H1 (cell line): Measurements from ENCODE around the gene CHMP5. TPM values are rescaled to one million over a fixed set of nuclear protein-coding genes. Genes with fewer than 3 reads are reported as not detected.

Experiments used
- CTCF ChIA-PET: fragments of 300-600 bp; sonication (Branson Sonifier 250); formaldehyde crosslinking; loops from one replicate; lab custom pipeline; 2021; ENCODE audit not compliant: partially characterized antibody; lab: Charles Lee
- POLR2A ChIA-PET: fragments of 300-600 bp; sonication (Branson Sonifier 250); formaldehyde crosslinking; loops from one replicate; lab custom pipeline; 2021; ENCODE audit warnings: inconsistent platforms; ENCODE audit not compliant: partially characterized antibody; lab: Charles Lee
- DNase-seq, 2 experiments: peaks; one replicate each; pipeline versions ENCODE4 v3.0.0 to v3.0.0-alpha.2; 2010 to 2022; ENCODE audit warnings: low spot score in 2 of 2, low read depth in 1 of 2, mixed read lengths in 1 of 2
- FAIRE-seq: peaks from 2 replicates; lab custom pipeline; 2011; peaks lifted over from hg19 to GRCh38; lab: Jason Lieb, UNC
- H2AFZ ChIP-seq: 2 replicates; pipeline ENCODE4 v1.8.1; 2012; ENCODE audit warnings: low read length, inconsistent platforms
- H2AK5ac ChIP-seq: 2 replicates; pipeline ENCODE4 v1.6.1; 2013; ENCODE audit warnings: low read depth, low read length
- H2BK120ac ChIP-seq: replicated peaks from 2 replicates; pipeline ENCODE3; 2013; ENCODE audit warnings: low read depth, low read length, inconsistent platforms
- H2BK12ac ChIP-seq: 2 replicates; pipeline ENCODE4 v1.6.1; 2013; ENCODE audit warnings: low read depth, low read length
- H2BK15ac ChIP-seq: 2 replicates; pipeline ENCODE4 v1.6.1; 2013; ENCODE audit warnings: low read length
- H2BK20ac ChIP-seq: 2 replicates; pipeline ENCODE4 v1.6.1; 2013; ENCODE audit warnings: low read length
- H2BK5ac ChIP-seq: 2 replicates; pipeline ENCODE4 v1.6.1; 2013; ENCODE audit warnings: low read depth, low read length
- H3K14ac ChIP-seq: 2 replicates; pipeline ENCODE4 v1.6.1; 2013; ENCODE audit warnings: inconsistent platforms; ENCODE audit not compliant: insufficient read length
- H3K18ac ChIP-seq: 2 replicates; pipeline ENCODE4 v1.6.1; 2013; ENCODE audit warnings: low read length; ENCODE audit errors: extremely low read depth
- H3K23ac ChIP-seq: 2 replicates; pipeline ENCODE4 v1.6.1; 2013; ENCODE audit warnings: inconsistent platforms; ENCODE audit not compliant: insufficient read length
- H3K23me2 ChIP-seq: 2 replicates; pipeline ENCODE4 v1.6.1; 2013; ENCODE audit warnings: low read depth, low read length
- H3K27ac ChIP-seq: 2 replicates; pipeline ENCODE4 v1.6.1; 2011; ENCODE audit warnings: low read depth, low read length, inconsistent platforms
- H3K27me3 ChIP-seq, 4 experiments: replicated peaks in 1 of 4; 1 replicate in 1 of 4; 2 replicates in 3 of 4; pipeline versions ENCODE4 v1.6.1 to v1.8.1; 2011 to 2013; ENCODE audit warnings: low read length in 3 of 4, mild to moderate bottlenecking in 3 of 4, inconsistent platforms in 2 of 4, mixed read lengths in 2 of 4, moderate library complexity in 1 of 4; ENCODE audit not compliant: control insufficient read depth in 3 of 4, insufficient read depth in 3 of 4; ENCODE audit errors: extremely low read depth in 1 of 4
- H3K36me3 ChIP-seq, 4 experiments: 2 replicates each; pipeline versions ENCODE4 v1.6.1 to v1.8.1; 2011 to 2013; ENCODE audit warnings: mild to moderate bottlenecking in 4 of 4, low read length in 3 of 4, moderate library complexity in 2 of 4, control low read depth in 1 of 4, inconsistent platforms in 1 of 4; ENCODE audit not compliant: insufficient read depth in 4 of 4, control insufficient read depth in 2 of 4
- H3K4ac ChIP-seq: replicated peaks from 2 replicates; pipeline ENCODE3; 2013; ENCODE audit warnings: low read length, low read depth, mixed read lengths, inconsistent platforms; ENCODE audit not compliant: insufficient read length
- H3K4me1 ChIP-seq, 4 experiments: replicated peaks in 1 of 4; 1 replicate in 1 of 4; 2 replicates in 3 of 4; pipeline versions ENCODE4 v1.6.1 to v1.8.1; 2011 to 2013; ENCODE audit warnings: low read length in 3 of 4, inconsistent platforms in 2 of 4, mixed read lengths in 1 of 4; ENCODE audit not compliant: insufficient read depth in 4 of 4, control insufficient read depth in 3 of 4
- H3K4me2 ChIP-seq, 2 experiments: 2 replicates each; pipeline versions ENCODE4 v1.6.1 to v1.8.1; 2011 to 2013; ENCODE audit warnings: low read depth in 2 of 2, low read length in 2 of 2, control low read depth in 1 of 2, inconsistent platforms in 1 of 2, mild to moderate bottlenecking in 1 of 2; ENCODE audit not compliant: insufficient read depth in 1 of 2
- H3K4me3 ChIP-seq, 4 experiments: fragments of 200-600, 300-600 bp in 1 of 4; sonication (generic), shearing (Covaris generic), sonication (Bioruptor Twin) in 1 of 4; 2 replicates each; pipeline versions ENCODE4 v1.5.1 to v1.8.1; 2011 to 2016; ENCODE audit warnings: low read length in 4 of 4, low read depth in 3 of 4, control low read depth in 2 of 4, inconsistent platforms in 2 of 4, mild to moderate bottlenecking in 2 of 4, mixed read lengths in 1 of 4, moderate library complexity in 1 of 4; ENCODE audit not compliant: insufficient read depth in 2 of 4; ENCODE audit errors: extremely low read depth in 1 of 4
- H3K56ac ChIP-seq: replicated peaks from 2 replicates; pipeline ENCODE3; 2013; ENCODE audit warnings: low read depth, mild to moderate bottlenecking, mixed read lengths, low read length, inconsistent platforms; ENCODE audit not compliant: insufficient read length
- H3K79me1 ChIP-seq: 2 replicates; pipeline ENCODE4 v1.6.1; 2013; ENCODE audit warnings: low read depth, low read length, control low read depth
- H3K79me2 ChIP-seq, 2 experiments: 2 replicates each; pipeline versions ENCODE4 v1.6.1 to v1.8.1; 2012 to 2013; ENCODE audit warnings: low read length in 2 of 2, mild to moderate bottlenecking in 2 of 2, inconsistent platforms in 1 of 2; ENCODE audit not compliant: insufficient read depth in 2 of 2, control insufficient read depth in 1 of 2
- H3K9ac ChIP-seq, 4 experiments: replicated peaks in 1 of 4; 1 replicate in 1 of 4; 2 replicates in 3 of 4; pipeline versions ENCODE4 v1.6.1 to v1.8.1; 2011 to 2013; ENCODE audit warnings: low read depth in 3 of 4, low read length in 3 of 4, control low read depth in 2 of 4, mild to moderate bottlenecking in 2 of 4, moderate library complexity in 2 of 4, inconsistent platforms in 1 of 4; ENCODE audit errors: extremely low read depth in 1 of 4
- H3K9me3 ChIP-seq, 2 experiments: 2 replicates each; pipeline versions ENCODE4 v1.6.1 to v1.8.1; 2012 to 2013; ENCODE audit warnings: mild to moderate bottlenecking in 2 of 2, moderate library complexity in 2 of 2, control low read depth in 1 of 2, inconsistent platforms in 1 of 2, low read depth in 1 of 2, low read length in 1 of 2, mixed read lengths in 1 of 2; ENCODE audit not compliant: insufficient read depth in 2 of 2
- H4K20me1 ChIP-seq, 2 experiments: replicated peaks in 1 of 2; 2 replicates each; pipeline versions ENCODE3 to v1.8.1; 2011 to 2013; ENCODE audit warnings: inconsistent platforms in 2 of 2, low read length in 2 of 2, mild to moderate bottlenecking in 1 of 2; ENCODE audit not compliant: insufficient read depth in 2 of 2, control insufficient read depth in 1 of 2
- H4K5ac ChIP-seq: 2 replicates; pipeline ENCODE4 v1.6.1; 2013; ENCODE audit warnings: low read length, low read depth, mixed read lengths, inconsistent platforms; ENCODE audit not compliant: insufficient read length
- H4K8ac ChIP-seq: 2 replicates; pipeline ENCODE4 v1.8.0; 2013; ENCODE audit warnings: mild to moderate bottlenecking, moderate library complexity, low read length, inconsistent platforms; ENCODE audit not compliant: insufficient read depth; ENCODE audit errors: extremely low read depth
- H4K91ac ChIP-seq: replicated peaks from 2 replicates; pipeline ENCODE3; 2013; ENCODE audit warnings: low read length, mixed read lengths, inconsistent platforms; ENCODE audit not compliant: insufficient read length
- ATF3 ChIP-seq: IDR thresholded peaks from 2 replicates; pipeline ENCODE4 v1.6.1; 2011; ENCODE audit warnings: low read depth, mild to moderate bottlenecking, low read length; ENCODE audit not compliant: insufficient read depth
- CHD2 ChIP-seq: IDR thresholded peaks from 2 replicates; pipeline ENCODE4 v1.6.1; 2012; ENCODE audit warnings: low read length, improper control_type of control experiment
- CREB1 ChIP-seq: IDR thresholded peaks from 2 replicates; pipeline ENCODE4 v1.6.1; 2012; ENCODE audit warnings: inconsistent platforms
- JUN ChIP-seq: IDR thresholded peaks from 2 replicates; pipeline ENCODE4 v1.6.1; 2011; ENCODE audit warnings: low read depth, mild to moderate bottlenecking, improper control_type of control experiment, low read length
- KDM5A ChIP-seq: fragments of 200-600 bp; IDR thresholded peaks from 2 replicates; pipeline ENCODE4 v1.7.1; 2012; ENCODE audit warnings: mild to moderate bottlenecking, low read length, inconsistent platforms, mixed read lengths
- MAFK ChIP-seq: IDR thresholded peaks from 2 replicates; pipeline ENCODE4 v1.6.1; 2012; ENCODE audit warnings: low read depth, mild to moderate bottlenecking, improper control_type of control experiment, low read length
- NRF1 ChIP-seq: IDR thresholded peaks from 2 replicates; pipeline ENCODE4 v1.6.1; 2011; ENCODE audit warnings: mild to moderate bottlenecking, low read depth, low read length, improper control_type of control experiment
- POLR2AphosphoS5 ChIP-seq: IDR thresholded peaks from 2 replicates; pipeline ENCODE4 v1.6.1; 2011; ENCODE audit warnings: low read depth, low read length
- RNF2 ChIP-seq: fragments of 200-900, 300-1000 bp; sonication (generic); IDR thresholded peaks from 2 replicates; pipeline ENCODE4 v1.7.1; 2016; ENCODE audit warnings: borderline replicate concordance, low read depth, mild to moderate bottlenecking, antibody characterized with exemption, low read length; ENCODE audit not compliant: poor library complexity, severe bottlenecking; ENCODE audit errors: missing control alignments
- SIRT6 ChIP-seq: IDR thresholded peaks from one replicate; pipeline ENCODE4 v1.7.1; 2012; ENCODE audit warnings: low read length, inconsistent platforms
- SP1 ChIP-seq: IDR thresholded peaks from 2 replicates; pipeline ENCODE4 v1.6.1; 2011; ENCODE audit warnings: low read depth, low read length
- SRF ChIP-seq: IDR thresholded peaks from 2 replicates; pipeline ENCODE4 v1.6.1; 2011; ENCODE audit warnings: mild to moderate bottlenecking, low read depth, low read length, moderate library complexity
- TEAD4 ChIP-seq: IDR thresholded peaks from 2 replicates; pipeline ENCODE4 v1.6.1; 2012; ENCODE audit warnings: low read depth, low read length, inconsistent platforms, mixed read lengths
- USF2 ChIP-seq: IDR thresholded peaks from 2 replicates; pipeline ENCODE4 v1.6.1; 2011; ENCODE audit warnings: low read length, improper control_type of control experiment
- WGBS, 2 experiments: shearing (Covaris generic) in 1 of 2; methylation state at CpG; one replicate each; pipeline versions ENCODE4 v1.1.6 to v1.1.7; 2013 to 2015; ENCODE audit warnings: low lambda C conversion rate in 2 of 2, mixed read lengths in 2 of 2, inconsistent platforms in 1 of 2, low coverage in 1 of 2, missing lambda C conversion rate in 1 of 2; ENCODE audit not compliant: insufficient replicate concordance in 2 of 2, insufficient coverage in 1 of 2, insufficient read length in 1 of 2; ENCODE audit errors: extremely low coverage in 1 of 2, missing lambda C conversion rate in 1 of 2; 5-methylcytosine and 5-hydroxymethylcytosine counted together
- polyA plus RNA-seq, 7 experiments: library from polyadenylated mRNA; depleted of rRNA in 3 of 7; stranded (reverse) in 5 of 7; unstranded in 2 of 7; fragments of >200 nt in 5 of 7; fragments of 200-250 nt in 2 of 7; gene quantifications; 1 replicate in 5 of 7; 2 replicates in 1 of 7; 4 replicates in 1 of 7; pipeline versions ENCODE4 v1.2.1 to v1.2.3, GENCODE V29; 2011 to 2013; ENCODE audit warnings: missing spikeins in 2 of 7, mixed read lengths in 2 of 7
- total RNA-seq: library from RNA; stranded (reverse); fragmentation: NEBNext Ultra II Directional; extraction: Animal tissue kit (Norgen Biotek cat#: 25700); gene quantifications from 2 replicates; pipeline ENCODE4 v1.2.1, GENCODE V29; 2021

Gene CHMP5
- total and polyA plus RNA-seq, 2 of the 8 experiments (the other 6 are each of a cell fraction or from before 2014, with no cell fraction given): 25.0 to 47.3 TPM

GRCh38 chr9:33257276-33257675 is 7.6 kb upstream of the CHMP5 start:
- Histone ChIP-seq H4K8ac (no peak overlapping the region), H3K14ac (no peak overlapping the region), H4K20me1 (peaks cover 1 to 2% of the 10 kb centered on the region in 2 experiments), H3K4me2 (no peak overlapping the region), H2AK5ac (no peak overlapping the region), H3K56ac (no peak overlapping the region), H3K23me2 (no peaks in the 10 kb centered on the region), H3K4me3 (no peak overlapping the region), H3K23ac (no peak overlapping the region), H3K4ac (no peak overlapping the region), H3K27me3 (no peaks in the 10 kb centered on the region), H2BK120ac (no peak overlapping the region), H3K9ac (no peak overlapping the region), H3K18ac (no peak overlapping the region), H2BK5ac (no peak overlapping the region), H4K91ac (no peak overlapping the region), H3K79me1 (no peaks in the 10 kb centered on the region), H3K36me3 (peaks cover 48 to 86% (median 72%) of the 10 kb centered on the region in 4 experiments), H3K9me3 (no peaks in the 10 kb centered on the region), H2BK15ac (no peak overlapping the region), H3K27ac (no peak overlapping the region), H4K5ac (no peak overlapping the region), H2BK12ac (no peak overlapping the region), H3K79me2 (no peaks in the 10 kb centered on the region), H2BK20ac (no peak overlapping the region), H3K4me1 (no peaks in the 10 kb centered on the region), H2AFZ (no peak overlapping the region)
- POLR2A ChIA-PET: interaction anchor here (1.0 to 1.1 kb wide), 2 partner anchors 9 to 232 kb away, joined by 3 read pairs; partner anchors contain the start of gene DNAJA1
- WGBS, 2 experiments: 96% methylated on average over 4 of the region's 4 CpGs; no CpG with 5 or more reads in 1 of the 2 experiments
- CTCF ChIA-PET: interaction anchor here (0.6 to 2.7 kb wide), 4 partner anchors 9 to 500 kb away, joined by 3 to 12 read pairs (median 3); no protein-coding TSS in a partner anchor
- FAIRE-seq: no peak
- DNase-seq: peak in 1 of 2 experiments; percentile 0
- no peak for TF ChIP-seq CHD2
- no peak for TF ChIP-seq SIRT6
- TF ChIP-seq POLR2AphosphoS5: no peak
- TF ChIP-seq MAFK: no peak
- TF ChIP-seq RNF2: no peak
- no peak for TF ChIP-seq SRF
- no peak for TF ChIP-seq CREB1
- no peak for TF ChIP-seq KDM5A
- TF ChIP-seq NRF1: no peak
- no peak for TF ChIP-seq JUN
- no peak for TF ChIP-seq TEAD4
- TF ChIP-seq SP1: no peak
- TF ChIP-seq USF2: no peak
- no peak for TF ChIP-seq ATF3
